Transverse colon (tissue), 4 donors: Measurements from ENCODE around the gene RAB27A. TPM values are rescaled to one million over a fixed set of nuclear protein-coding genes. Genes with fewer than 3 reads are reported as not detected.

Experiments used
- DNase-seq: peaks from one replicate; pipeline ENCODE4 v3.0.0-alpha.2; 2019
- H3K27ac ChIP-seq, 4 donors: fragments of 200-600 bp; sonication (generic); 2 replicates each; pipeline ENCODE4 v1.5.1; 2016 to 2018; ENCODE audit warnings: inconsistent platforms in 4 of 4
- H3K27me3 ChIP-seq: fragments of 200-600 bp; sonication (generic); 2 replicates; pipeline ENCODE4 v1.5.1; 2017; ENCODE audit warnings: inconsistent platforms
- H3K36me3 ChIP-seq, 4 donors: fragments of 200-600 bp; sonication (generic); 2 replicates each; pipeline ENCODE4 v1.5.1; 2017 to 2019; ENCODE audit warnings: inconsistent platforms in 4 of 4
- H3K4me1 ChIP-seq, 4 donors: fragments of 200-600 bp; sonication (generic); 2 replicates each; pipeline ENCODE4 v1.5.1; 2017 to 2020; ENCODE audit warnings: inconsistent platforms in 4 of 4
- H3K4me3 ChIP-seq, 4 donors: fragments of 200-600 bp; sonication (generic); 1 replicate in 1 of 4; 2 replicates in 3 of 4; pipeline versions ENCODE4 v1.5.1 to v1.6.1; 2017 to 2019; ENCODE audit warnings: inconsistent platforms in 4 of 4
- H3K9me3 ChIP-seq, 2 donors: fragments of 200-600 bp; sonication (generic); 2 replicates each; pipeline ENCODE4 v1.5.1; 2017 to 2019; ENCODE audit warnings: inconsistent platforms in 2 of 2
- CTCF ChIP-seq, 5 experiments: fragments of 200-600 bp in 3 of 5; fragments of 450-650 bp in 2 of 5; sonication (generic) in 3 of 5; IDR thresholded peaks; 1 replicate in 2 of 5; 2 replicates in 3 of 5; pipeline ENCODE4 v1.5.1; 2016 to 2017; ENCODE audit warnings: antibody characterized with exemption in 5 of 5, inconsistent platforms in 3 of 5, mild to moderate bottlenecking in 2 of 5, moderate library complexity in 1 of 5
- EP300 ChIP-seq: sonication (generic); formaldehyde crosslinking; IDR thresholded peaks from one replicate; pipeline ENCODE4 v1.6.1; 2017; ENCODE audit warnings: antibody characterized with exemption, low read depth
- POLR2A ChIP-seq: fragments of 450-650 bp; IDR thresholded peaks from one replicate; pipeline ENCODE4 v1.6.1; 2016; ENCODE audit warnings: antibody characterized with exemption, mild to moderate bottlenecking, moderate library complexity
- POLR2AphosphoS5 ChIP-seq, 3 donors: sonication (generic); formaldehyde crosslinking; IDR thresholded peaks; one replicate each; pipeline ENCODE4 v1.6.1; 2016; ENCODE audit warnings: antibody characterized with exemption in 3 of 3
- WGBS, 2 donors: methylation state at CpG; one replicate each; pipeline ENCODE4 v1.1.5; 2018; ENCODE audit warnings: low coverage in 1 of 2; 5-methylcytosine and 5-hydroxymethylcytosine counted together
- in situ Hi-C, 4 donors: fragments of 200-750 bp; cut with MboI; loops; one replicate each; pipeline versions ENCODE4 v1.15.0 to v1.15.1; 2017; ENCODE audit warnings: low sequenced_read_pairs in 3 of 4, low pct_ligation_motif_present in 1 of 4, low pct_unique_long_range_greater_than_20kb in 1 of 4
- intact Hi-C: fragments of 100-400 bp; cut with DNase I; formaldehyde crosslinking; loops from one replicate; pipeline ENCODE4 v1.15.1; 2023; ENCODE audit warnings: low total_unique reads
- total RNA-seq, 4 donors: library from RNA; depleted of rRNA; stranded (reverse); fragments of >200 nt; gene quantifications; one replicate each; pipeline ENCODE4 v1.1.0, GENCODE V29; 2016

Gene RAB27A
- total RNA-seq, 4 donors from 2014 or later, result 9.4 to 65.7 (median 24.1) TPM

- Histone ChIP-seq H3K9me3 (no peaks in the 10 kb centered on the region), H3K4me3 (no peak overlapping the region), H3K4me1 (peaks cover 17 to 62% (median 24%) of the 10 kb centered on the region in 4 donors), H3K27me3 (no peaks in the 10 kb centered on the region), H3K36me3 (no peaks in the 10 kb centered on the region), H3K27ac (peak overlapping the region in 3 of 4 donors; percentile 22 to 73 (median 47))
- in situ Hi-C loops (no loop called here), intact Hi-C loops (no loop called here)
- TF ChIP-seq POLR2AphosphoS5 (IDR thresholded peaks at IDR 0.05) (no peak), POLR2A (no peak), CTCF (IDR thresholded peaks at IDR 0.05) (no peak), EP300 (no peak)
- no peak for DNase-seq
Observed at GRCh38 chr15:55247311-55247710, 42.3 kb downstream of the RAB27A start.

- intact Hi-C loops (no loop called here), in situ Hi-C loops (no loop called here)
- WGBS, 2 donors, result 67 to 77% methylated on average over 1 to 3 of the region's 3 CpGs
Observed at GRCh38 chr15:55246567-55246966, 43.0 kb downstream of the RAB27A start.

GRCh38 chr15:55245059-55245458, 44.6 kb downstream of the RAB27A start:
- no peaks in the 10 kb centered on the region for H3K27me3 ChIP-seq
- TF ChIP-seq EP300 (no peak), POLR2AphosphoS5 (IDR thresholded peaks at IDR 0.05) (no peak), CTCF (IDR thresholded peaks at IDR 0.05) (no peak), POLR2A (no peak)
- H3K36me3 ChIP-seq, result no peaks in the 10 kb centered on the region
- H3K9me3 ChIP-seq, result no peaks in the 10 kb centered on the region
- in situ Hi-C loops (no loop called here), intact Hi-C loops (no loop called here)
- no peak for DNase-seq
- 72 to 89% methylated on average over 3 to 4 of the region's 4 CpGs for WGBS, 2 donors
- no peak overlapping the region for H3K4me3 ChIP-seq
- peaks cover 6 to 60% (median 15%) of the 10 kb centered on the region in 4 donors for H3K4me1 ChIP-seq
- H3K27ac ChIP-seq, result no peak overlapping the region

More at GRCh38 chr15:55246567-55246966, 43.0 kb downstream of the RAB27A start:
- no peaks in the 10 kb centered on the region for H3K36me3 ChIP-seq
- no peak overlapping the region for H3K4me3 ChIP-seq
- peak overlapping the region in 3 of 4 donors; percentile 10 to 47 (median 22) for H3K27ac ChIP-seq
- H3K4me1 ChIP-seq, result peaks cover 17 to 66% (median 24%) of the 10 kb centered on the region in 4 donors
- no peak for DNase-seq
- no peaks in the 10 kb centered on the region for H3K27me3 ChIP-seq
- TF ChIP-seq POLR2AphosphoS5 (IDR thresholded peaks at IDR 0.05), result no peak
- no peak for TF ChIP-seq CTCF (IDR thresholded peaks at IDR 0.05)
- TF ChIP-seq POLR2A, result no peak
- no peak for TF ChIP-seq EP300
- H3K9me3 ChIP-seq, result no peaks in the 10 kb centered on the region

- in situ Hi-C loops (no loop called here), intact Hi-C loops (no loop called here)
- H3K27ac ChIP-seq, result peak overlapping the region in 2 of 4 donors; percentile 12 to 17
- H3K9me3 ChIP-seq, result no peaks in the 10 kb centered on the region
- no peaks in the 10 kb centered on the region for H3K27me3 ChIP-seq
- H3K4me3 ChIP-seq, result no peak overlapping the region
- DNase-seq, result no peak
- peaks cover 0 to 28% (median 2%) of the 10 kb centered on the region in 4 donors for H3K4me1 ChIP-seq
- H3K36me3 ChIP-seq, result no peaks in the 10 kb centered on the region
- WGBS, 2 donors, result 42 to 44% methylated on average over 1 of the region's 1 CpG
- TF ChIP-seq POLR2A (no peak), EP300 (no peak), CTCF (IDR thresholded peaks at IDR 0.05) (no peak)
Observed at GRCh38 chr15:55241891-55242290, 47.7 kb downstream of the RAB27A start.
